Stimulated activated CD4-positive, alpha-beta T cell treated with anti-CD3 and anti-CD28 coated beads, Interleukin-15, amount 100 ng/mL, for 24 hours (primary cell): ENCODE results near the gene UBE2G2.

ENCODE experiments used
- DNase-seq: peaks from one replicate; pipeline ENCODE4 v3.0.0-alpha.2; 2020

Gene UBE2G2, protein sequence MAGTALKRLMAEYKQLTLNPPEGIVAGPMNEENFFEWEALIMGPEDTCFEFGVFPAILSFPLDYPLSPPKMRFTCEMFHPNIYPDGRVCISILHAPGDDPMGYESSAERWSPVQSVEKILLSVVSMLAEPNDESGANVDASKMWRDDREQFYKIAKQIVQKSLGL

DNA sequence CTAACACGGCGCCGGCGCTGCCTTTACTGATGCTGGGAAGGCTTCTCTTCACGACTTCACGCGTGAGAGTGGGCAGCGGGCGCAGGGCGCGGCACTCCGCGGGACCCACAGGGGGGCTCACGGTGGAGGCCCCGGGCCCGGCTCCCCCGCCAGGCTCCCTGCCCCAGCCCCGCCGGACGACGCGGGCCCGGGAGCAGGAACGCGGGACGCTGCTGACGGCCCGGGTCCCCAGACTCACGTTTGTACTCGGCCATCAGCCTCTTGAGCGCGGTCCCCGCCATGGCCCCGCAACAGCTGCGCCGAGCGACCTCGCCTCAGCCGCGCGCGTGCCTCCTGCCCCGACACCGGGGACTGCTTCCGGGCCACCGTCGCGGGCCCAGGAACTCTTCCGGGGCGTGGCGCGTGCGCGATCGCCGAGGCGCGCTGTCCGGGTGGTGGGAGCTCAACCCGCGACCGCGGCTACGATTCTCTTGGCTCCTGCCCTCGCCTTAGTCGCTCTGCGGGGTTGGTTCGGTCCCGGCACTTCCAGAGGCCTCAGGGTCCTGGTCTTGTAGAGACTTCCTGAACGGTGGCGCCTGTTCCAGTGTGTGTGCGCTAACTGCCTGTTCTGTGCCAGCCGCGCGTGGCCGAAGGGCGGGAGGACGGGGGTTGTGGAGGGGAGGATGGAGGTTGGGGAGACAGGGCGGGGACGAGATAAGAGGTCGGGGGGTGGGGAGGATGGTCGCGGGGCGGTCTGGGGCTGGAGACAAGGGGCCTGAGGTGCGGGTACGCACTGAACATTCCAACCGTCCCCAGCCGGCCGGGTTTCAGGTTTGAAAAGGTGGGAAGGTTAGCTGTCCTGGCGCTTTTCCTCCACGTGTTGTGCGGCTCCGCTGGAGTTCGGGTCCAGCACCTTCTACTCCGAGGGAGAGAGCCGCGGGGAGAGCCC, at the start of gene UBE2G2:
TSS of gene UBE2G2 (minus strand) at position 353 of the 928 bp plus-strand sequence. CDS start at position 281, 72 bp downstream.
- peak; percentile 90 for DNase-seq

DNA sequence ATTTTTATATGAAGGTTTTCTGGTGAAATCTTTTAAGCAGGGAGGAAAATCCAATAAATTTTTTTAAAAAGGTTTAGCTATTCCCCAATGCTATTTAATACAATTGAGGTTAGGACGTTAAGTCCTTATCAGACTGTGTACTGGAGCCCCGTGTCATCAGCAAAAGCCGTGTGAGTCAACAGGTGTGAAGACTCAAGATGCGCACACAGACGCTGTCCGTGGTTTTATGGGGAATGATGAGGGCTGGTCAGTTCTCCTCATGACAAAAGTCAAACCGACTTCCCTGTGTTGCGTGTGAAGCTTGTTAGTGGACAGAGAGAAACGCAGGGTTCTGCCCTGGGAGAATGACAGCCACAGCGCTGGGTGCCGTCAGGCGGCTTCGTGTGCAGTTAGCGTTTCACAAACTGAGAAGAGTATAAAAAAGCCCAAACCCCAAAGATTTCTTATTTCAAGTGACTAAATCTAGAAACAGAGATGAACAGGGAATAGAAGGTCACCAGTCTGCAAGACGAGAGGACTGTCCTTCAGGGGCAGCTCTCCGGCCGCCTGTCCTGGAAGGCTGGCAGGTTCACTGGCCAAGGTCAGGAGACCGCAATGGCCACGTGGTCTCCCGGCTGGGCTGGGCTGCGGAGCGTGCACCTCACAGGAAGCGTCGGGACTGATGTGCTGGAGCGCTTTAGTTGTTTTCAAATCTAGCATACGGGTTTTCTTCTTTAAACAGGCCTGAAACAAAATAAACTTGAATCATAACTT, 49.5 kb upstream of the UBE2G2 start:
- DNase-seq = no peak

DNA sequence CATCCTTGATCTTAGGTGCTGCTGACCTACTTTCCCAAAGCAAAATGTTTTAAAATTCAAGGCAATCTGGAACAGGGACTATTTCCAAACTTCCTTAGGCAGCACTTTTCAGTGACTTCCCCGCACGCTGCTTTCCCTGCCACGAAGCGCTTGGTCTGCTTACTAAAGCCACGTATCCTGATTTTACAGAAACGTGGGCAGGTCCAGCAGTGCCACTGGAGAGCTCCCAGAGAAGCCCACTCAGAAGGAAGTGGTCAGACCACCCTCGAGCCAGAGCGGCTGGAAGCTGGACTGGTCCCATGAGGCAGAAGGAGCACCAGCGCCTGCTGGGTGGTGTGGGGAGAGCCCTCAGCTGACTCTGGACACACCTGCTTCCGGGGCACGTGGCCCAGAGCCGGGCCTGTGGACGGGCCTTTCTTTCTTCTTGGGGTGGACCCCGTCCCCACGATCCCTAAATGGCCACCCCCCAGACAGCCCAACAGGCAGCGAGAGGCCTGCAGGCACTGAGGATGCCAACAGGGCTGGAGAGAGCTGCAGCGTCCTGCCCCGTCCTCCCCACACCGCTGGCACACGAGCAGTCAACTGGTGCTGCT, 48.7 kb upstream of the UBE2G2 start:
- no peak for DNase-seq

- no peak for DNase-seq
Observed at GRCh38 chr21:44849616-44850130, 48.1 kb upstream of the UBE2G2 start.

GRCh38 chr21:44848821-44849521, 47.4 kb upstream of the UBE2G2 start:
- no peak for DNase-seq

GRCh38 chr21:44847261-44848056, 45.8 kb upstream of the UBE2G2 start:
- DNase-seq = no peak

- peak; percentile 66 for DNase-seq
Observed at GRCh38 chr21:44846485-44847260, 45.1 kb upstream of the UBE2G2 start.

DNA sequence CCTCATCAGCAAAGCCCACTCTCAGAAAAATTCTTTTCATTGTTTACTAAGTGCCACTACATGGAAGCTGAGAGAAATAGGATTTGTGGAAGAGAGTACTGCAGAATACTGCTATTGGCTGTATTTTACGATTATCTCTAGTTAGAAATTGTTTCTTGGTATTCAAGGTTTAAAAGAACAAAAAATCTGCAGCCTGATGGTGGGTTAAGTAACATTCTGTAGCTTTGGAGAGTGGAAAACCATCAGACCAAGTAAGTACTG, 44.5 kb upstream of the UBE2G2 start:
- no peak for DNase-seq

- peak; percentile 86 for DNase-seq
Observed at GRCh38 chr21:44845418-44846223, 44.0 kb upstream of the UBE2G2 start.

DNA sequence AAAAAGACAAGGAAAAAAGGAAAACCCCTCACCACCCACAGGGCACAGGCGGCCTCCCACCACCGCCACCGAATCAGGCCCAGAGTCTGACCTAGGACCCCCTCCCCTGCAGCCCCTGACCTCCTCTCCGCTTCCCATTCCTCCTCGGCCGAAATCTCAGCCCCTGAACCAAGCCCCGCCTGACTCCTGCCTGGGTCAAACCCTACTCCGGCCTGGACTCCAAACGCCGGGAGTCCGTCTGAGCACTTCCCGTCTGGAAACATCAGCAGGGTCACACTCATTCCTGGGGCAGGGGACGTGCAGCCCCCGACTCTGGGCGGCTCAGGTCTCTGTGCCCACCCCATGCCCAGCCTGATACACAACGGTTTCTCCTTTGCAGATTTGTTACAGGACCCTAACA, 42.6 kb upstream of the UBE2G2 start:
- DNase-seq = no peak

GRCh38 chr21:44842721-44843445, 41.3 kb upstream of the UBE2G2 start:
- no peak for DNase-seq

GRCh38 chr21:44842087-44842486, 40.5 kb upstream of the UBE2G2 start:
- no peak for DNase-seq

DNA sequence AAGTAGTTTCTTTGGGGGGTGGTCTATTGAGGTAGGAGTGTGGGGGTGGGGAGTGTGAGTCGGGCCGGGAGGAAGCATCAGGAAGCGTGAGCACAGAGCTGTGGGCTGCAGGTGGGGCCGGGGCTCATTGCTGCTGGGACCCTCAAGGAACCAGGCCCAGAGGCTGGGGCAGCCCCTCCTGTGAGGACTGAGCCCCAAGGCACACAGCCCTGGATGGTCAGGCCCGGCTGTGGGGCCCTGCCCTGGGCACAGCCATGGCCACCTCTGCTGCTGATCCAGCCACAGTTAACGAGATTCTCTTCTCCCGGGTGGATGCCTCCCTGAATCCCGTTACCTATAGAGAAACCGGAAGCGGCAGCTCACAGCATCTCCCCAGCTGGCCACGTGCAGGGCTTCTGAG, 39.2 kb upstream of the UBE2G2 start:
- DNase-seq = no peak

DNA sequence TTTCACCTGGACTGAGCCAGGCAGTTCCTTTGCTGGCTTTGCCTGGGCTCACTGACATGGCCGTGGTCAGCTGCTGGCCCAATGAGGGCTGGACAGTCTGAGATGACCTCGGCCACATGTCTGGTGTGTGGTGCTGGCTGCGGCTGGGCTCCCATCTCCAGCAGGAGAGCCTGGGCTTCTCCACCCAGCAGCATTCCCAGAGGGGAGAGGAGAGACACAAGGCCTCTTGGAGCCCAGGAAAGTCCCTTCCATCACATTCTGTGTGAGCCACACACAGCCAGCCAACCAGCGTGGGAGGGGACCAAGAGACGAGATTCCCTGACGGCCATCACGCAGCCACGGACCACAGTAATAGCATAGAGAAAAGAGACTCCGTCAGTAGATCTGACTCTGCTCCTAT, 37.3 kb upstream of the UBE2G2 start:
- DNase-seq = no peak

- DNase-seq = no peak
Observed at GRCh38 chr21:44838039-44838895, 36.6 kb upstream of the UBE2G2 start.

GRCh38 chr21:44837537-44837936, 35.9 kb upstream of the UBE2G2 start:
- no peak for DNase-seq

DNA sequence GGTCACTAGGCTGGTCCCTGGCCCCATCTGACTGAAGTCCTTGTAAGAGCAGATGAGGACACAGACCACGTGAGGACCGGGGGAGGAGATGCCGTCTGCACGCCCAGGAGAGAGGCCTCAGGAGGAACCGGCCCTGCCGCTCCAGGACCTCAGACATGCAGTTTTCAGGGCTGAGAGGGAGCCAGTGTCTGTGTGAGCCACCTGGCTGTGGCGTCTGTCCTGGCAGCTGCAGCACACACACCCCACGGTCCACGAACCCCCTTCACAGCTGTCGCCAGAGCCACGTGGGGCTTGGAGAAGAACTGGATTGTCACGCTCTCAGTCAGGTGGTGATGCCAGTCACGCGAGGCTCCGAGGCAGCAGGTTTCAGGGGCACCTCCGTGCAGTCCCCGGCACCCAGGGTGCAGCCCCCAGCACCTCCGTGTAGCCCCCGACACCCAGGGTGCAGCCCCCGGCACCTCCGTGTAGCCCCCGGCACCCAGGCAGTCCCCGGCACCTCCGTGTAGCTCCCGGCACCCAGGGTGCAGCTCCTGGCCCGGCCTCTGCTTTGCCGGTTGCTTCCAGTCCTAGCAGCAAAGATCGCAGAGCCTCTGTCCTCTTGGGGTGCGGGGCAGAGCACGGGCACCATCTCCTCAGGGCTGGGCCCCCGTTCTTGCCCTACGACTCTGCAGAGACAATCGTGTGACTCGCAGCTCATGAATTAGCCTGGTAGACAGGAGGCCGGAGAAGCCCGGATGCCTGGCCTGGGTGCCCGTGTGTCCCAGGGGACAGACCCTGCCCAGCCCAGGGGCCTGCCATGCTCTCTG, 35.2 kb upstream of the UBE2G2 start:
- no peak for DNase-seq

GRCh38 chr21:44836349-44836665, 34.7 kb upstream of the UBE2G2 start:
- DNase-seq = no peak
